Heart left ventricle (tissue), 13 donors: ENCODE results near the gene TTLL5.

Experiments used
- POLR2A ChIP-seq, 2 donors: fragments of 450-650 bp; IDR thresholded peaks; one replicate each; pipeline ENCODE4 v1.6.1; 2017; ENCODE audit warnings: antibody characterized with exemption in 2 of 2, mild to moderate bottlenecking in 2 of 2, moderate library complexity in 2 of 2
- TF ChIP-seq, protein P1 (sequence below), 12 donors: fragments of 200-600 bp; sonication (generic) in 4 of 12; IDR thresholded peaks; one replicate each; pipeline versions ENCODE4 v1.5.0 to v1.8.0; 2018 to 2022; ENCODE audit warnings: antibody characterized with exemption in 12 of 12, mild to moderate bottlenecking in 5 of 12
- donor health status: ischemic (EF 13 %, LVEDD 7.1; RV severe dilation, severe dysfunction).
- donor health status: DM: no; HTN: yes; CAD: no.
- donor health status: DM: no; HTN: no; CAD: no.
- donor health status: ischemic (EF 25% LVEDD 6.9; RV normal size, moderate dysfunction).
- donor health status: ischemic (EF 25% LVEDD 5.7; RV mildly dilated, moderate dysfunction).
- donor health status: ischemic (EF 35%, LVEDD 5.7; RV mildly dilated, moderate dysfunction).
- donor health status: nonischemic (EF 11% LVEDD 7.7; RV severe dilation, severe dysfunction).
- donor health status: DM: yes; HTN: yes; CAD: no.
- donor health status: PGD.
- donor health status: ischemic (EF 29% LVEDD 5.4; RV normal size, mild dysfunction).
- donor health status: nonischemic (EF 23%, LVEDD 6.1; RV moderate dilation, normal function).

DNA sequence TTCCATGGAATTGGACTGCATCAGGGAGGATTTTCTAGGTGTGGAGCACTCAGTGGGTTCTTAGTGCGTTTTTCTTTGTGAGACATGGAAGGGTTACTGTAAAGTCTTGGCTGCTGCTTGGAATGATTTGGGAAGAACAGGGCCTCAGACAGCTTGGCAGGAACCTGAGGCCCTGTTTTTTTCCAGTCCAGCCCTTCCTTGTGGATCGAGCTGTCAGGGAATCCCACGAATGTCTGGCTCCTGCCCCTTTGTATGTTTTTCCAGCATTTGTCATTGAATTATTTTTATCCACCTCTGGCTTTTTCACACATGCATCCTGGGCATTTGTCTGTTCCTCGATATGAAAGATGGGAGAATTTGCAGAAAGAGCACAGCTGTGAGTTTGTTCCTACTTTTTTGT lies 162.3 kb downstream of the TTLL5 start:
- TF ChIP-seq, protein P1, sequence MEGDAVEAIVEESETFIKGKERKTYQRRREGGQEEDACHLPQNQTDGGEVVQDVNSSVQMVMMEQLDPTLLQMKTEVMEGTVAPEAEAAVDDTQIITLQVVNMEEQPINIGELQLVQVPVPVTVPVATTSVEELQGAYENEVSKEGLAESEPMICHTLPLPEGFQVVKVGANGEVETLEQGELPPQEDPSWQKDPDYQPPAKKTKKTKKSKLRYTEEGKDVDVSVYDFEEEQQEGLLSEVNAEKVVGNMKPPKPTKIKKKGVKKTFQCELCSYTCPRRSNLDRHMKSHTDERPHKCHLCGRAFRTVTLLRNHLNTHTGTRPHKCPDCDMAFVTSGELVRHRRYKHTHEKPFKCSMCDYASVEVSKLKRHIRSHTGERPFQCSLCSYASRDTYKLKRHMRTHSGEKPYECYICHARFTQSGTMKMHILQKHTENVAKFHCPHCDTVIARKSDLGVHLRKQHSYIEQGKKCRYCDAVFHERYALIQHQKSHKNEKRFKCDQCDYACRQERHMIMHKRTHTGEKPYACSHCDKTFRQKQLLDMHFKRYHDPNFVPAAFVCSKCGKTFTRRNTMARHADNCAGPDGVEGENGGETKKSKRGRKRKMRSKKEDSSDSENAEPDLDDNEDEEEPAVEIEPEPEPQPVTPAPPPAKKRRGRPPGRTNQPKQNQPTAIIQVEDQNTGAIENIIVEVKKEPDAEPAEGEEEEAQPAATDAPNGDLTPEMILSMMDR (IDR thresholded peaks at IDR 0.05), result no peak
- TF ChIP-seq POLR2A (IDR thresholded peaks at IDR 0.05), result no peak
